ENCODE results near the gene LYPD6B.

GRCh38 chr2:148996805-148997204, 41.7 kb upstream of the LYPD6B start:
- TF ChIP-seq CTCF (IDR thresholded peaks at IDR 0.05) = no peak
- no peak for TF ChIP-seq POLR2A (IDR thresholded peaks at IDR 0.05)

Data from lower leg skin (tissue), 3 donors.